ENCODE data around the gene HDGFL3.

HDGFL3 gene

GRCh38 chr15:83078712-83079111 lies 128.9 kb downstream of the HDGFL3 start:
- peaks cover 5% of the 10 kb centered on the region for H3K27me3 ChIP-seq (ENCODE audit: insufficient read depth, low read length)
- H3K36me3 ChIP-seq (ENCODE audit: insufficient read depth, low read length): no peaks in the 10 kb centered on the region
- H3K4me3 ChIP-seq (ENCODE audit: low read length): no peak overlapping the region
- H2AFZ ChIP-seq (ENCODE audit: low read depth, low read length): no peak overlapping the region
- H3K9me3 ChIP-seq (ENCODE audit: low read length): no peaks in the 10 kb centered on the region
- peaks cover 6% of the 10 kb centered on the region for H3K4me1 ChIP-seq (ENCODE audit: insufficient read depth, low read length)
